Right forelimb (tissue), 1 donor: ENCODE measurements around the gene CXCL5.

ENCODE experiments used
- DNase-seq: peaks from one replicate; pipeline ENCODE4 v3.0.0-alpha.2; 2018

CXCL5 gene

DNA sequence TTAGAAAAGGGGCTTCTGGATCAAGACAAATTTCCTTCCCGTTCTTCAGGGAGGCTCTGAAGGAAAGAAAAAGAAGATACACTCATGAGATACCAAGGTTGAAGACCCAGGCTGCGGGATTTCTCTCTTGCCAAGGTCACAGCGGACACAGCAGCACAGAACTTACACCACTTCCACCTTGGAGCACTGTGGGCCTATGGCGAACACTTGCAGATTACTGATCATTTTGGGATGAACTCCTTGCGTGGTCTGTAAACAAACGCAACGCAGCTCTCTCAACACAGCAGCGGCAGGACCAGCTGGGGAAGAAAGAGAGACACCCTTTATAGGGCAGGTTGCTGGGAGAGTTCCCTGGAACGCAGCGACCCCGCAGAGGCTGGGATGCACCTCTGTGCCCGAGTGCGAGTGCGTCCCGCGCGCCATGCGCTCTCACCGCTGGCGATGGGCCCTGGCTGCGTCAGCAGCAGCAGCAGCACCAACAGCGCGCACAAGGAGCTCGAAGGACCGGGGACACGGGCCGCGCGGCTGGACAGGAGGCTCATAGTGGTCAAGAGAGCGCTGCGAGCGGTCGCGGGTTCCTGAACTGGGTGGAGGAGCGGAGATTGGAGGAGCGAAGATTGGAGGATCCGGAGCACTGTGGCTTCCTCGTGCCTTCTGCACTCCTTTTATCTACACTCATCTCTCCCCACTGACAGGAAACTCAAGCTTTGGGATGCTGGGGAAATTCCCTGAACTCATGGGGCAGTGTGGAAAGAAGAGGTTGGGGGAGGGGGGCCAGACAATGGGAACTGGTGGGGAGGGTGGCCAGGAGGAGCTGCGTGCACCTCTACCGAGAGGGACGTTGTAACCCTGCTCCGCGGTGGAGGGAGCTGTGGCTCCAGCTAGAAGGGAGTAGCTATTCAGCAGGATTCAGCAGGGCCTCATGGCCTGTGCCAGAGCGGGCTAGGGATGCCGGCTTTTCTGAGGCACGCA is at the start of gene CXCL5:
Gene CXCL5, minus strand, starts transcription at position 638 of the 972 bp plus-strand sequence. Its CDS starts 96 bp downstream, at position 542.
- peak; percentile 46 for DNase-seq

DNA sequence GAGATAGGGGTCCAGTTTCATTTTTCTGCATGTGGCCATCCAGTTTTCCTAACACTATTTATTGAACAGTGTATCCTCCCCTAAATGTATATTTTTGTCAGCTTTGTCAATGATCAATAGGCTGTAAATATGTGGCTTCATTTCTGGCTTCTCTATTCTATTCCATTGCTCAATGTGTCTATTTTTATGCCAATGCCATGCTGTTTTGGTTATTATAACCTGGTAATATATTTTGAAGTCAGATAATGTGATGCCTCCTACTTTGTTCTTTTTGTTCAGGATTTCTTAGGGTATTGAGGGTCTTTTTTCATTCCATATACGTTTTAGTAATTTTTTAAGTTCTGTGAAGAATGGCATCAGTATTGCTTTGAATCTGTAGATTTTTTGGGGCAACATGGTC is 48.7 kb upstream of the CXCL5 start:
- no peak for DNase-seq

DNA sequence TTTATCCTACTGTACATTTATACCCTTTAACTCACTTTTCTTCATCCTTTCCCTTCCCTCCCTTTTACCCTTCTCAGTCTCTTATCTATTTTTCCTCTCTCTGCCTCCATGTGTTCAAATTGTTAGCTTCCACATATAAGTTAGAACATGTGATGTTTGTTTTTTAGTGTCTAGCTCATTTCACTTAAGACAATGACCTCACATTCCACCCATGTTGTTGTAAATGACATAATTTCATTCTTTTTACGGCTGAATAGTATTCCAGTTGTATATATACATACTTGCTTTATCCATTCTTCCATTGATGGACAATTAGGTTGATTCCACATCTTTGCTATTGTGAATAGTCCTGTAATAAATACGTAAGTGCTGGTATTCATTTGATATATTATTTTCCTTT is 47.3 kb upstream of the CXCL5 start:
- no peak for DNase-seq

- no peak for DNase-seq
These were observed 46.8 kb upstream of the CXCL5 start for GRCh38 chr4:74045247-74045646.

DNA sequence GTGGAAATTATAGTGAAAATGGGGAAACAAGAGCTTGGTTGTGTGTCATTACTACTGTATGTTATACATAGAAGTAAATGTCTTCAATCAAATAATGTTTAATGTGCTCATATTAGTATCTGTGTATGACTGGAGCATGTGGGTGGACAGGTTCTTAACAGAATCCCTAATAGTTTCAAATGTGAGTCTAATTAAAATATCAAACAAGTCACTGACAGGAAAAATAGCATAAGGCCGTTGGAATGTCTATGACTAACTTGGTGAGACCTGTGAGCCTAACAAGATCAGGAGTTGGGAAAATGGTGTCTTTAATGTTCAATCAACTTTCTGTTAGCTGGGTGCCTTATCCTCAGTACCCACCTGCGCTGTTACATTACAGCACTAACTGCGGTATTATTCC is 46.2 kb upstream of the CXCL5 start:
- no peak for DNase-seq

- DNase-seq: no peak
These were observed 44.2 kb upstream of the CXCL5 start for GRCh38 chr4:74042681-74043080.

- no peak for DNase-seq
These were observed 42.9 kb upstream of the CXCL5 start for GRCh38 chr4:74041418-74041817.

DNA sequence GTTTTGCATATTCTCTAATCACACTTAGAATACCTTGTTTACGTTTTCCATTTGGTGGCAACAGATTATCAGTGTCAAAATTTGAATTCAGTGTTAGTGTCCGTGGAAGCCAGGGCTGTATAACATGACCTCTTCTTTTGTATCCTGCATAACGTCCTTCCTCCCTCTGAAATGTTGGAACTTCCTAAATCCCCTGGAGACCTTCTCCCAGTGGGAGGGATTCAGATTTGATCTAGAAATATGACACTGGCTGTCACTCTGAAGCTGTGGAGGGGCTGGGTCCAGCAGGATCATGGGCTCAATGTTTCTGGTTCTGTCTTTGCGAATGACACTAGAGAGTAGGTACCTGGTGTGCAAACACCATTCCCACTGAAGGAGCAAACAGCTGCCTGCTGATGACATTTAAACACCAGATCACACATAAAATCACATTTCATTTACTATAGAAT is 40.9 kb upstream of the CXCL5 start:
- DNase-seq: no peak

- peak; percentile 77 for DNase-seq
These were observed 40.2 kb upstream of the CXCL5 start, which contains the start of gene CXCL3 for GRCh38 chr4:74038425-74039314. Gene CXCL3 (minus strand): TSS chr4:74038689. CDS start chr4:74038611, 78 bp downstream.

GRCh38 chr4:74038086-74038424 is 39.6 kb upstream of the CXCL5 start:
- no peak for DNase-seq

DNA sequence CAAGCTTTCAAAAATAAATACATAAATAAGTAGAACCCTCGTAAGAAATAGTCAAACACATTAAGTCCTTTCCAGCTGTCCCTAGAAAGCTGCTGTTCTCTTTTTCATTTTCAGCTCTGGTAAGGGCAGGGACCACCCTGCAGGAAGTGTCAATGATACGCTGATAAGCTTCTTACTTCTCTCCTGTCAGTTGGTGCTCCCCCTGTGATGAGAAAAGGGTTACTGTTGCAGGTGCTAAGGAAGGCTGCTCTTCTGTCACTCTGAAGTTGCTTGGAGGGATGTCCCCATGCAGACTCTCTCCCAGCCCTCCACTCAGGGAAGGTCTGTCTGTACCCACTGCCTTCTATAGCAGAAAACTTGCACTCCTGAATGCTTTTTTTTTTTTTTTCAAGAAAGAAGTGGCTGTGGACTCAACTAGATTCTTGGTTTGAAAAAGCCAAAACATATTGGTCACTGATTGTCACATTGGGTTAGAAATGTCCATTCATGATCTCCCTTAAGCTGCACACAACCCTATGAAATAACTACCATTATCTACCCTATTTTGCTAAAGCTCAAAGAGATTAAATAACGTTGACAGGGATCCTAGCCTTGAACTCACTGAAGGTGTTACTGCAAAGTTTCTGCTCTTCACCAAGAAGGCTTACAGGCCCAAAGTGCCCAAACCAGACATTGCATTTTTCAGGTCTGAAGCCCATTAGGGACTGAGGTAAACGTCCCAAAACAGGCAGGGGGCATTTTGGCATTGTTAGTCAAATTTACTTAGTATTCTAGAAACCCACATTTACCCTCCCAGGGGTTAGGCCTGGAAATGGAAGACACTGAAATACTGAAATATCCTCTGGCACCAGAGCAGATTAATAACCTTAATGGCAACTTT is 38.8 kb upstream of the CXCL5 start:
- no peak for DNase-seq

DNA sequence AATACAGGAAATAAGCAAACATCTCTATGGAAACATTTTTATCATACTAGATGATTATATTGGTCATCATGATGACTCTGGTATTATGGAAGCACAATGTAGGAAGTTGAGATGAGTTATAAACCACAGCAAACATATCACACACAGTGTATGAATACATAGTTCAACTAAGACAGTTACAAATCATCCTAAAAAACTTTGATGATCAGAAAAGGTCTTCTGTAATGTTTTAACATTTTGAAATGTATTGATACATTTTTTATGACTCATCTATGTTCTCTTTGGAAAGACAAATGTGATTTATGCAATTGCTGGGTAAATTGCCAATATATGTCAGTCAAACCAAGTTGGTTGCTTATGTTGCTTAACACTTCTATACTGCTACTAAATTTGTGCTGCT is 35.3 kb upstream of the CXCL5 start:
- DNase-seq: no peak

- DNase-seq: no peak
These were observed 33.6 kb upstream of the CXCL5 start for GRCh38 chr4:74032064-74032463.

DNA sequence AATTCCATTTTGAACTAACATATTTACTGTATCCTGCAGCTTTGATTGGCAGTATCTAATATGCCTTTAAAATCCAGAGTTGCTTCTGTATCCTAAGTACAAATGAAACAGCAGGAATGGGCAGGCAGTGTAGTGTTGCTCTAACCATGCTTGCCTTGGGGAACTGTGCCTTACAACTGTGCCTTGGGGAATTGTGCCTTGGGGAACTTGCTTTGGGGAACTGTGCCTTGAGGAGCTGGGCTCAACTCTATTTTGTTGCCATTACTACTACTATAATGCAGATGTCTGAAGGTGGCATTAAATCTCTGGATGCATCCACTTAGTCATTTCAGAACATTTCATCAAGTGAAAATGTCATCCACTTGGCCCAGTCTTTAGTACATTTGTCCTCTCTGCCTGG is 33.1 kb upstream of the CXCL5 start:
- DNase-seq: no peak

- DNase-seq: no peak
These were observed 31.8 kb upstream of the CXCL5 start for GRCh38 chr4:74030285-74030684.

DNA sequence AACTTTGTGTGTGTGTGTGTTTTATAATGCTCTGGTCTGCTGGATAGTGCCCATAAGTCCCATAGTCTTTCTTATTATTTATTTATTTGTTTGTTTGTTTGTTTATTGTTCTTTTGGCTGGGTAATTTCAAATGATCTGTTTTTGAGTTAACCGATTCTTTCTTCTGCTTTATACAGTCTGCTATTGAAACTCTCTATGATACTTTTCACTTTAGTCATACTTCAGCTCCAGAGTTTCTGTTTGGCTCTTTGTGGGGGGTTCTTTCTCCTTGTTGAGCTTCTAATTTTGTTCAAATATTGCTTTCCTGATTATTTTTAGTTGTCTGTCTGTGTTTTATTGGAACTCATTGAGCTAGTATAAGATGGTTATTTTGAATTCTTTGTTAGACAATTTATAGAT is 30.0 kb upstream of the CXCL5 start:
- no peak for DNase-seq

DNA sequence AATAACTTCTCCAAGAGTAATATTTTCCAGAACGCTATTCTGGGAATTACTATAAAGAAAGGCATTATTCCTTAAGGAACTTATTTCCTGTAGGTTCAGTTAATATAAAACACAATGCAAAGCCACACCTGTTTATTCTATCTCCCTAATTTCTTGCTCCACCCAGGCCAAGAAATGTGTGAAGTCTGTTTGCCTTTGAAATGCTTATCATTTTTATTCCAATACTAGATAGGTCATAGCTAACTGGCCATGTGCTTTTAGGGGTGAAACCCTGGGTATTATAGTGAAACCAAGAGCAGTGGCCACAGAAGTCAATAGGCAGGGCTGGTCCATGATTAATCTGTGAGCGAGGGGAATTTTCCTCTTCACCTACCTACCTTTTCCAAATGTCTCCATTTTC is 25.2 kb upstream of the CXCL5 start:
- DNase-seq: no peak

DNA sequence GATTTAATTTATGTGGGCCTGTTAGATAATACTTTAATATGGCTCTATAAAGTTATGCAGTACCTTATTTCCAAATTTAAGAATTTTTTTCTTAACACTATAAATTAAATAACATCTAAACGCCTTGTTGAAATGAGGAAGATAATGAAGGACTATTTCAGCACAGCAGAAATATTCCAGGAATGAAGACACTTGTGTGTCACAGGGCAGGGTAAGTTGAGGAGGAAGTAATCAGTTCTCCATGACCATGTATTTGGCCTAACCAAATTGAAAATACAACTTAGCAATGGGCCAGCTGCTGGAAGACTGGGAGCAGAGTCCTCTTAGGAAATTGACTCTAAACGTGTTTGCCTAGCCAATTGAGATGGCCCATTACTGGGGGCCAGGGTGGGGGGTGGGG is 23.1 kb upstream of the CXCL5 start:
- DNase-seq: no peak

DNA sequence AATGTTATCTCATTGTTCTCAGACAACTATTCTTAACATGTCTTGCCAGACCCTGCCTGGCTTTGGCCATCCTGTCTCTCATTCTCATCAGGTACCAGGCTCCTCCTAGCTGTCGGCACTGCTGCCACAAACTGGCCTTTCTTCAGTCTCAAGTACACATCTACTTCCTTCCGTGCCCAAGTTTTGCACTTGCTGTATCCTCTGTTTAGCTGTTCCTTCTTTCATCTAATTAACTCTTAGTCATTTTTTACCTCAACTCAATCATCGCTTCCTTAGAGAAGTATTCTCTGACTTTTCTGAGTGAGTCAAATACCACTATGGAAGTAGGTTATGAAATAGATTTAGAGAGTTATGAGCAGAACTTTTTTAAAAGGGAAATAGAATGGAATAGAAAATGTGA is 20.3 kb upstream of the CXCL5 start:
- no peak for DNase-seq

GRCh38 chr4:74018116-74018515 is 19.6 kb upstream of the CXCL5 start:
- DNase-seq: no peak

DNA sequence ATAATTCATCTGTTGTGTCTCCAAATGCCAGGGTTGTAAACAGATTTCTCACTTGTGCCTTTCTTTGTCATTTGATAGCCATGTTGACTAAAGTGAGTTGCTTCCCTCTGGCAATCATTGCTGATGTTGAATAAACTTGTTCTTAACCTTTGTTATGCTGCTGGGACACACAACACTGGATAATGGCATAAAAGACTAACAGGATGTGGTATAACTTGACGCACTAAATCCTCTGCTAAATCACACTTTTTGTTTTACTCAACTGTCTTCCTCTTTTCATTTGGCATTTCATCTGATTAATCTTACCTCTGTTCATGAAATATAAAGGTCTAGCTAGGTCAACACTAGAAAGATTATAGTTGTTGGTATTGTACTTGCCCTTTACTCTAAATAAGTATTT is 17.6 kb upstream of the CXCL5 start:
- DNase-seq: no peak

GRCh38 chr4:74015126-74015780 is 16.8 kb upstream of the CXCL5 start:
- DNase-seq: no peak
